ENCODE results near the gene MYOG. TPM values are rescaled to one million over a fixed set of nuclear protein-coding genes. Genes with fewer than 3 reads are reported as not detected.

The MYOG gene
- total and polyA plus RNA-seq, 2 of the 4 experiments (the other 2 are of a cell fraction), result not detected

GRCh38 chr1:203103829-203104495, 18.1 kb upstream of the MYOG start:
- no peak overlapping the region for H3K4me3 ChIP-seq (ENCODE audit: insufficient read depth, low read depth, low read length)
- no peak overlapping the region for H3K4me2 ChIP-seq (ENCODE audit: low read depth, low read length)
- H3K18ac ChIP-seq (ENCODE audit: low read depth, low read length), result no peak overlapping the region
- H4K20me1 ChIP-seq (ENCODE audit: insufficient read depth, low read length), result no peaks in the 10 kb centered on the region
- 60% methylated on average over 2 of the region's 6 CpGs; no CpG with 5 or more reads in 1 of the 2 experiments for WGBS, 2 experiments (ENCODE audit: extremely low coverage in 2 of 2, insufficient read length in 1 of 2)
- H2BK5ac ChIP-seq (ENCODE audit: low read depth, low read length, poor library complexity, severe bottlenecking), result no peak overlapping the region
- no peaks in the 10 kb centered on the region for H3K36me3 ChIP-seq (ENCODE audit: control insufficient read depth, insufficient read depth, low read length)
- TF ChIP-seq RCOR1 (IDR thresholded peaks at IDR 0.05; ENCODE audit: insufficient replicate concordance, low read length) (no peak), NFE2L2 (IDR thresholded peaks at IDR 0.05; ENCODE audit: low read depth, low read length) (no peak), MAZ (IDR thresholded peaks at IDR 0.05; ENCODE audit: borderline replicate concordance, low read depth, low read length) (no peak)
- H3K4ac ChIP-seq (ENCODE audit: low read depth, low read length), result no peak overlapping the region
- H2BK15ac ChIP-seq (ENCODE audit: low read depth, low read length), result no peak overlapping the region
- H2BK20ac ChIP-seq (ENCODE audit: low read depth, low read length), result no peak overlapping the region
- H4K5ac ChIP-seq (ENCODE audit: low read depth, low read length), result no peak overlapping the region
- DNase-seq (no peak), ATAC-seq (ENCODE audit: low read depth) (no peak)
- H3K56ac ChIP-seq (ENCODE audit: extremely low read depth, insufficient read depth, low read length), result no peak overlapping the region
- peaks cover 47% of the 10 kb centered on the region for H3K27me3 ChIP-seq (ENCODE audit: control insufficient read depth, insufficient read depth, low read length)
- no peak overlapping the region for H2AFZ ChIP-seq (replicated peaks; ENCODE audit: low read length, poor library complexity)
- BruUV-seq (replicated peaks), result no TSS peak
- H4K91ac ChIP-seq (ENCODE audit: insufficient read depth, low read depth, low read length), result no peak overlapping the region
- POLR2A ChIA-PET (ENCODE audit: unreplicated experiment), result no interaction called here
- no peaks in the 10 kb centered on the region for H3K9me3 ChIP-seq (ENCODE audit: control insufficient read depth, insufficient read depth, low read length)
- intact Hi-C loops (cut with micrococcal nuclease) (no loop called here), dilution Hi-C loops (cut with HindIII; ENCODE audit: low sequenced_read_pairs, unreplicated experiment) (no loop called here), in situ Hi-C loops (cut with MboI; ENCODE audit: low sequenced_read_pairs) (no loop called here)
- H3K14ac ChIP-seq (replicated peaks; ENCODE audit: low read depth, low read length), result no peak overlapping the region
- H2AK5ac ChIP-seq (ENCODE audit: low read depth, low read length), result no peak overlapping the region
- no peaks in the 10 kb centered on the region for H3K4me1 ChIP-seq (ENCODE audit: control insufficient read depth, insufficient read depth, low read length)
- H4K8ac ChIP-seq (ENCODE audit: low read depth in 2 of 2, low read length in 2 of 2), result no peak overlapping the region
- CTCF ChIA-PET, result no interaction called here
- H3K9ac ChIP-seq (ENCODE audit: low read depth, low read length), result no peak overlapping the region
- no peak overlapping the region for H3K27ac ChIP-seq (ENCODE audit: insufficient read depth, low read length)
- no peaks in the 10 kb centered on the region for H3K79me1 ChIP-seq (ENCODE audit: low read depth in 1 of 2, low read length in 2 of 2)
- no peak overlapping the region for H2AK9ac ChIP-seq (replicated peaks; ENCODE audit: low read depth, low read length, poor library complexity)
- no peak overlapping the region for H2BK120ac ChIP-seq (ENCODE audit: low read depth, low read length)
- no peak overlapping the region for H3K23ac ChIP-seq (ENCODE audit: low read depth, low read length)
- H3K9me1 ChIP-seq (ENCODE audit: insufficient read depth, low read length), result no peaks in the 10 kb centered on the region

All from IMR-90 (cell line).